NCI-H2081 treated with DMSO at 0.1 percent for 48 hours (cell line): ENCODE measurements around the gene CBX2.

ENCODE experiments used
- DNase-seq: peaks from one replicate; lab custom pipeline; 2025; lab: John Stamatoyannopoulos, UW

Gene CBX2

GRCh38 chr17:79799538-79800324 lies 21.8 kb downstream of the CBX2 start:
- DNase-seq: no peak

- no peak for DNase-seq
These were observed 22.6 kb downstream of the CBX2 start for GRCh38 chr17:79800325-79801155.

GRCh38 chr17:79801156-79802038 lies 23.4 kb downstream of the CBX2 start:
- DNase-seq: no peak

- DNase-seq: no peak
These were observed 24.2 kb downstream of the CBX2 start for GRCh38 chr17:79802039-79802735.

- no peak for DNase-seq
These were observed 24.9 kb downstream of the CBX2 start for GRCh38 chr17:79802736-79803420.

GRCh38 chr17:79803421-79803996 lies 25.6 kb downstream of the CBX2 start:
- no peak for DNase-seq

- no peak for DNase-seq
These were observed 26.3 kb downstream of the CBX2 start for GRCh38 chr17:79803997-79804855.

GRCh38 chr17:79804856-79805696 lies 27.1 kb downstream of the CBX2 start:
- DNase-seq: no peak

GRCh38 chr17:79806446-79806760 lies 28.5 kb downstream of the CBX2 start:
- no peak for DNase-seq

- no peak for DNase-seq
These were observed 29.1 kb downstream of the CBX2 start for GRCh38 chr17:79806863-79807720.

- DNase-seq: peak; percentile 55
These were observed 31.0 kb downstream of the CBX2 start for GRCh38 chr17:79808763-79809529.

GRCh38 chr17:79809530-79810129 lies 31.7 kb downstream of the CBX2 start:
- DNase-seq: no peak

GRCh38 chr17:79810130-79811010 lies 32.4 kb downstream of the CBX2 start:
- DNase-seq: peak; percentile 82

- DNase-seq: no peak
These were observed 33.3 kb downstream of the CBX2 start for GRCh38 chr17:79811011-79811867.

GRCh38 chr17:79811868-79812352 lies 34.0 kb downstream of the CBX2 start:
- no peak for DNase-seq
